ENCODE results near the gene NPIPA7. TPM values are rescaled to one million over a fixed set of nuclear protein-coding genes. Genes with fewer than 3 reads are reported as not detected.
"Not testable (repeated sequence)": the region's sequence is repeated elsewhere in the genome, so short reads cannot be mapped to it uniquely, and the experiment has no call there.

NPIPA7 gene
- 4.4 TPM for total RNA-seq

GRCh38 chr16:16378840-16379239, at the start of gene NPIPA7:
NPIPA7 (plus strand) TSS chr16:16379140; CDS start chr16:16379245, 105 bp downstream.
- H3K9me3 ChIP-seq; H3K4me1 ChIP-seq; H3K4me3 ChIP-seq; H3K36me3 ChIP-seq; intact Hi-C loops (cut with DNase I); H3K27me3 ChIP-seq; H3K27ac ChIP-seq; DNase-seq (ENCODE audit: extremely low spot score in 2 of 2): not testable (repeated sequence)

GRCh38 chr16:16331466-16331865, 47.5 kb upstream of the NPIPA7 start:
- not testable (repeated sequence) for DNase-seq (ENCODE audit: extremely low spot score in 2 of 2); H3K27ac ChIP-seq

GRCh38 chr16:16357556-16357955, 21.4 kb upstream of the NPIPA7 start:
- H3K4me3 ChIP-seq; H3K9me3 ChIP-seq; H3K4me1 ChIP-seq; H3K36me3 ChIP-seq; H3K27ac ChIP-seq; DNase-seq (ENCODE audit: extremely low spot score in 2 of 2); H3K27me3 ChIP-seq; intact Hi-C loops (cut with DNase I): not testable (repeated sequence)

More at GRCh38 chr16:16331466-16331865, 47.5 kb upstream of the NPIPA7 start:
- intact Hi-C loops (cut with DNase I); H3K27me3 ChIP-seq; H3K9me3 ChIP-seq; H3K36me3 ChIP-seq; H3K4me1 ChIP-seq; H3K4me3 ChIP-seq: not testable (repeated sequence)

GRCh38 chr16:16358539-16359240, 20.2 kb upstream of the NPIPA7 start:
- H3K9me3 ChIP-seq; H3K27me3 ChIP-seq; H3K4me3 ChIP-seq; H3K27ac ChIP-seq; intact Hi-C loops (cut with DNase I); DNase-seq (ENCODE audit: extremely low spot score in 2 of 2); H3K36me3 ChIP-seq; H3K4me1 ChIP-seq: not testable (repeated sequence)

- DNase-seq (ENCODE audit: extremely low spot score in 2 of 2); H3K27ac ChIP-seq: not testable (repeated sequence)
Observed at GRCh38 chr16:16363595-16363994, 15.3 kb upstream of the NPIPA7 start.

GRCh38 chr16:16364100-16364499, 14.8 kb upstream of the NPIPA7 start:
- H3K4me1 ChIP-seq; H3K9me3 ChIP-seq; H3K4me3 ChIP-seq; DNase-seq (ENCODE audit: extremely low spot score in 2 of 2); H3K36me3 ChIP-seq; H3K27ac ChIP-seq; H3K27me3 ChIP-seq; intact Hi-C loops (cut with DNase I): not testable (repeated sequence)

More at GRCh38 chr16:16363595-16363994, 15.3 kb upstream of the NPIPA7 start:
- intact Hi-C loops (cut with DNase I); H3K36me3 ChIP-seq; H3K4me1 ChIP-seq; H3K27me3 ChIP-seq; H3K4me3 ChIP-seq; H3K9me3 ChIP-seq: not testable (repeated sequence)

GRCh38 chr16:16364701-16365100, 14.2 kb upstream of the NPIPA7 start:
- H3K36me3 ChIP-seq; H3K4me1 ChIP-seq; intact Hi-C loops (cut with DNase I); H3K27ac ChIP-seq; H3K9me3 ChIP-seq; DNase-seq (ENCODE audit: extremely low spot score in 2 of 2); H3K4me3 ChIP-seq; H3K27me3 ChIP-seq: not testable (repeated sequence)

GRCh38 chr16:16365319-16365718, 13.6 kb upstream of the NPIPA7 start:
- H3K9me3 ChIP-seq; H3K27ac ChIP-seq; H3K4me3 ChIP-seq; intact Hi-C loops (cut with DNase I); H3K27me3 ChIP-seq; H3K36me3 ChIP-seq; H3K4me1 ChIP-seq: not testable (repeated sequence)
- peak; percentile 49 to 70 for DNase-seq (ENCODE audit: extremely low spot score in 2 of 2)

GRCh38 chr16:16365851-16366250, 13.1 kb upstream of the NPIPA7 start:
- DNase-seq (ENCODE audit: extremely low spot score in 2 of 2); H3K9me3 ChIP-seq; H3K27ac ChIP-seq; intact Hi-C loops (cut with DNase I); H3K4me1 ChIP-seq; H3K36me3 ChIP-seq; H3K27me3 ChIP-seq; H3K4me3 ChIP-seq: not testable (repeated sequence)

GRCh38 chr16:16366552-16367284, 12.2 kb upstream of the NPIPA7 start:
- H3K36me3 ChIP-seq; intact Hi-C loops (cut with DNase I); H3K27ac ChIP-seq; H3K4me1 ChIP-seq; H3K9me3 ChIP-seq; H3K4me3 ChIP-seq; H3K27me3 ChIP-seq: not testable (repeated sequence)
- peak; percentile 47 to 89 for DNase-seq (ENCODE audit: extremely low spot score in 2 of 2)

- H3K27me3 ChIP-seq; H3K27ac ChIP-seq; H3K9me3 ChIP-seq; intact Hi-C loops (cut with DNase I); H3K4me1 ChIP-seq; H3K4me3 ChIP-seq; H3K36me3 ChIP-seq; DNase-seq (ENCODE audit: extremely low spot score in 2 of 2): not testable (repeated sequence)
Observed at GRCh38 chr16:16367285-16367628, 11.7 kb upstream of the NPIPA7 start.

- H3K4me1 ChIP-seq; intact Hi-C loops (cut with DNase I): not testable (repeated sequence)
Observed at GRCh38 chr16:16369081-16369856, 9.7 kb upstream of the NPIPA7 start.

GRCh38 chr16:16371136-16371735, 7.7 kb upstream of the NPIPA7 start:
- H3K27ac ChIP-seq; intact Hi-C loops (cut with DNase I); H3K4me1 ChIP-seq; H3K27me3 ChIP-seq; DNase-seq (ENCODE audit: extremely low spot score in 2 of 2); H3K4me3 ChIP-seq; H3K9me3 ChIP-seq; H3K36me3 ChIP-seq: not testable (repeated sequence)

More at GRCh38 chr16:16369081-16369856, 9.7 kb upstream of the NPIPA7 start:
- not testable (repeated sequence) for H3K9me3 ChIP-seq; H3K4me3 ChIP-seq; H3K36me3 ChIP-seq; DNase-seq (ENCODE audit: extremely low spot score in 2 of 2); H3K27me3 ChIP-seq; H3K27ac ChIP-seq
